Measurements from ENCODE around the gene GPHA2.

- no peak for TF ChIP-seq CTCF (IDR thresholded peaks at IDR 0.05)
- no peak for TF ChIP-seq POLR2A (IDR thresholded peaks at IDR 0.05)
Observed at GRCh38 chr11:64971421-64972233, 35.9 kb upstream of the GPHA2 start, which contains the start of gene MAJIN.
